OCI-LY7 (cell line): ENCODE data around the gene SGSM1.

Source experiments
- CTCF ChIP-seq: fragments of 200-600 bp; sonication (generic); conservative IDR thresholded peaks from 2 replicates; pipeline ENCODE4 v1.5.1; 2014; ENCODE audit warnings: mild to moderate bottlenecking, antibody characterized with exemption, low read length, moderate library complexity, mixed read lengths
- EZH2phosphoT487 ChIP-seq: fragments of 200-600 bp; sonication (generic); IDR thresholded peaks from 2 replicates; pipeline ENCODE4 v1.6.1; 2018; ENCODE audit warnings: low read depth, borderline replicate concordance, mild to moderate bottlenecking, mixed run types, antibody characterized with exemption, low read length, moderate library complexity, mixed read lengths

- no peak for TF ChIP-seq CTCF
- no peak for TF ChIP-seq EZH2phosphoT487
Measured at GRCh38 chr22:24865508-24865907, 59.5 kb downstream of the SGSM1 start.
